BLaER1 treated with 17β-estradiol and CSF1 and Interleukin-3, amounts not matched to agents 10 nM and 100 nM (cell line): ENCODE results near the gene LTBP3.
A peak's percentile ranks its signal among the peaks of the same experiment; 100 is the strongest.

ENCODE experiments used
- H3K27ac ChIP-seq, 11 experiments: shearing (Covaris generic); formaldehyde crosslinking; 2 replicates each; pipeline ENCODE4 v1.8.1; 2022
- H3K27me3 ChIP-seq, 11 experiments: shearing (Covaris generic); formaldehyde crosslinking; 2 replicates each; pipeline ENCODE4 v1.8.1; 2022
- H3K36me3 ChIP-seq, 11 experiments: shearing (Covaris generic); formaldehyde crosslinking; 2 replicates each; pipeline ENCODE4 v1.8.1; 2022
- H3K4me1 ChIP-seq, 10 experiments: shearing (Covaris generic); formaldehyde crosslinking; 2 replicates each; pipeline ENCODE4 v1.8.1; 2022
- H3K4me2 ChIP-seq, 11 experiments: shearing (Covaris generic); formaldehyde crosslinking; 2 replicates each; pipeline ENCODE4 v1.8.1; 2022
- H3K4me3 ChIP-seq, 10 experiments: shearing (Covaris generic); formaldehyde crosslinking; 2 replicates each; pipeline ENCODE4 v1.8.1; 2022
- H3K9ac ChIP-seq, 11 experiments: shearing (Covaris generic); formaldehyde crosslinking; 2 replicates each; pipeline ENCODE4 v1.8.1; 2022
- H3K9me3 ChIP-seq, 11 experiments: shearing (Covaris generic); formaldehyde crosslinking; replicated peaks in 1 of 11; 2 replicates each; pipeline ENCODE4 v1.8.1; 2022
- H4K20me1 ChIP-seq, 11 experiments: shearing (Covaris generic); formaldehyde crosslinking; 2 replicates each; pipeline ENCODE4 v1.8.1; 2022
- Cebpa-rat ChIP-seq, 11 experiments: shearing (Covaris generic); IDR thresholded peaks; 2 replicates each; pipeline ENCODE4 v1.8.1; 2022

The LTBP3 gene

DNA sequence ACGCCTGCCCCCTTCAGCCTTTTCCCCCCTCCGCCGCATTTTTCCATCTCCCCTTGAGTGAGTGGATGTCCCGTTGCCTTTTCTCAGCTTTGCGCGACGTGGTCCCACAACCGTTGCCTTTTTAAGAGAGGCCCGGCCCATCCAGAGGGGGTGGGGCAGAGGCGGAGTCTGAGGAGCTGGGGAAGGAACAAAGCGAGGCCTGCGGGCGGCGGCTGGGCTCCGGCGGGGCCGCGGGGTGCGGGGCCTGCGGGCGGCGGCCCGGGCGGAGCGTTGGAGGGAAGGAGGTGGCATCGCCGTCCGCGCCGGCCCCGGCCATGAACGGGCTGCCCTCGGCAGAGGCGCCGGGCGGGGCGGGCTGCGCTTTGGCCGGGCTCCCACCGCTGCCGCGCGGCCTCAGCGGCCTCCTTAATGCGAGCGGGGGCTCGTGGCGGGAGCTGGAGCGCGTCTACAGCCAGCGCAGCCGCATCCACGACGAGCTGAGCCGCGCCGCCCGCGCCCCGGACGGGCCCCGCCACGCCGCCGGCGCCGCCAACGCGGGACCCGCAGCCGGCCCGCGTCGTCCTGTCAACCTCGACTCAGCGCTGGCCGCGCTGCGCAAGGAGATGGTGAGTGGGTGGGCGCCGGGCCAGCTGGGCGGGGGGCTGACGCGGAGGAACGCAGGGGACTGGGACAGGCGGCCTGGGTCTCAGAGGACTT lies 14.3 kb upstream of the LTBP3 start, which contains the start of gene FAM89B:
Gene FAM89B, plus strand, starts transcription at position 183 of the 696 bp plus-strand sequence. Its CDS starts 132 bp downstream, at position 315.
- peaks cover 0 to 17% (median 3%) of the 10 kb centered on the region in 11 experiments; a peak in 8 of 22 replicates for H3K36me3 ChIP-seq
- H3K4me1 ChIP-seq: peaks cover 50 to 69% (median 66%) of the 10 kb centered on the region in 10 experiments
- H3K27me3 ChIP-seq: no peaks in the 10 kb centered on the region
- H3K4me3 ChIP-seq: peak within 1 kb of the TSS; percentile 88 to 99 (median 92)
- H4K20me1 ChIP-seq: peaks cover 8 to 55% (median 32%) of the 10 kb centered on the region in 11 experiments; a peak in 20 of 22 replicates
- H3K4me2 ChIP-seq: peak within 1 kb of the TSS; percentile 98 to 100 (median 99)
- no peak for TF ChIP-seq Cebpa-rat (IDR thresholded peaks at IDR 0.05)
- H3K9me3 ChIP-seq: no peaks in the 10 kb centered on the region
- H3K27ac ChIP-seq: peak within 1 kb of the TSS; percentile 70 to 93 (median 91)
- peak within 1 kb of the TSS; percentile 84 to 96 (median 94) for H3K9ac ChIP-seq

- Histone ChIP-seq H3K27ac (peak overlapping the region in 8 of 11 experiments; percentile 76 to 93 (median 88); a peak in 12 of 22 replicates), H3K9ac (peak overlapping the region; percentile 84 to 96 (median 94); a peak in 21 of 22 replicates)
Observed at GRCh38 chr11:65571940-65572339, 13.8 kb upstream of the LTBP3 start.

GRCh38 chr11:65571420-65571819 lies 13.3 kb upstream of the LTBP3 start:
- peak overlapping the region in 8 of 11 experiments; percentile 76 to 93 (median 89); a peak in 10 of 22 replicates for H3K27ac ChIP-seq
- peak overlapping the region; percentile 88 to 99 (median 92) for H3K4me3 ChIP-seq
- peaks cover 8 to 44% (median 29%) of the 10 kb centered on the region in 11 experiments; a peak in 20 of 22 replicates for H4K20me1 ChIP-seq
- H3K27me3 ChIP-seq: no peaks in the 10 kb centered on the region
- peaks cover 61 to 69% (median 66%) of the 10 kb centered on the region in 10 experiments for H3K4me1 ChIP-seq
- peak overlapping the region; percentile 84 to 96 (median 94); a peak in 21 of 22 replicates for H3K9ac ChIP-seq
- no peak for TF ChIP-seq Cebpa-rat (IDR thresholded peaks at IDR 0.05)
- peak overlapping the region; percentile 98 to 100 (median 99) for H3K4me2 ChIP-seq
- H3K9me3 ChIP-seq: no peaks in the 10 kb centered on the region
- H3K36me3 ChIP-seq: peaks cover 0 to 17% (median 3%) of the 10 kb centered on the region in 11 experiments; a peak in 8 of 22 replicates

More at GRCh38 chr11:65571940-65572339, 13.8 kb upstream of the LTBP3 start:
- Histone ChIP-seq H3K27me3 (no peaks in the 10 kb centered on the region), H3K36me3 (peaks cover 0 to 17% (median 3%) of the 10 kb centered on the region in 11 experiments; a peak in 8 of 22 replicates), H3K9me3 (no peaks in the 10 kb centered on the region), H3K4me1 (peaks cover 56 to 69% (median 66%) of the 10 kb centered on the region in 10 experiments), H4K20me1 (peaks cover 8 to 50% (median 31%) of the 10 kb centered on the region in 11 experiments; a peak in 20 of 22 replicates), H3K4me3 (peak overlapping the region; percentile 88 to 99 (median 92)), H3K4me2 (peak overlapping the region; percentile 98 to 100 (median 99))
- no peak for TF ChIP-seq Cebpa-rat (IDR thresholded peaks at IDR 0.05)

GRCh38 chr11:65569973-65570918 lies 12.1 kb upstream of the LTBP3 start, which contains the start of gene ZNRD2:
ZNRD2 (plus strand) TSS chr11:65570477; CDS start chr11:65570492, 15 bp downstream.
- Histone ChIP-seq H3K9ac (peak within 1 kb of the TSS; percentile 84 to 96 (median 94)), H3K27me3 (no peaks in the 10 kb centered on the region), H3K4me2 (peak within 1 kb of the TSS; percentile 98 to 100 (median 99)), H3K4me1 (peaks cover 69 to 74% (median 71%) of the 10 kb centered on the region in 10 experiments), H3K27ac (peak within 1 kb of the TSS; percentile 75 to 93 (median 85)), H3K4me3 (peak within 1 kb of the TSS; percentile 88 to 99 (median 92)), H4K20me1 (peaks cover 8 to 41% (median 29%) of the 10 kb centered on the region in 11 experiments; a peak in 20 of 22 replicates), H3K36me3 (peaks cover 0 to 17% (median 3%) of the 10 kb centered on the region in 11 experiments; a peak in 8 of 22 replicates), H3K9me3 (no peaks in the 10 kb centered on the region)
- no peak for TF ChIP-seq Cebpa-rat (IDR thresholded peaks at IDR 0.05)

DNA sequence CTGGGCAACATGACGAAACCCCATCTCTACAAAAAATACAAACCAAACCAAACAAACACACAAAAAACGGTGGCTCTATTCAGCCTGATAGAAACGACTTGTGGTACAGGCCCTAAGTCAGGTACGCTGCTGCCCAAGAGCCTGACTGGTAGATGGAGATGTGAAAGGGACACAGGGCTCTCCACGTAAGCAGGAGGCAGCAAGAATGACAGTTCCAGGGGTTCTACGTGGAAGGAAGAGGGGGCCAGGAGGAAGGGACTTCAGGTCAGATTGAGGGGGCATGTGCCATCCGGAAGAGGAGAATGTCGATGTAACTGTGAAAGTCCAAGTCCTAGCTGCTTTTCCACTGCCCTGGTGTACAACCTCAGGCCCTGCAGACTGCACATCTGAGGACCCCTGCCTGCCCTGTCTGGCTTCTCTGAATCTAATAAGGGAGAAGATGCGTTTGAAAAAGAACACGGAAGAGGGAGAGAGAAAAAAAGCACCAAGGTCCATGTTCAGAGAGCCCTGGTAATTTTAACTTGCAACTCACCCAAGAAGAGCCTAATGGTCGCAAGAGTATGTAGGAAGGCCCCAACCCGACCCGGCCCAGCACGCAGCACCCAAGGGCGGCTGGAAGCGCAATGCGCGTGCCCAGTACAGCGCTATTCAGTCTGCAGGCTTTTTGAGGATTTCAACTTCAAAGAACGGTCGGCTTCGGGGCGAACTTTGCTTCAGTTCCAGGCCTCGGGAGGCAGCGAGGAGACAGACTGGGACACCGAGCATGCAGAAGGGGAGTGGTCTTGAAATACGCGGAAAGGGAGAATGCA lies 11.2 kb upstream of the LTBP3 start:
- Histone ChIP-seq H3K4me2 (peak overlapping the region; percentile 96 to 100 (median 98)), H3K27ac (peak overlapping the region; percentile 75 to 93 (median 85)), H3K36me3 (peaks cover 0 to 17% (median 3%) of the 10 kb centered on the region in 11 experiments; a peak in 8 of 22 replicates), H3K9ac (peak overlapping the region; percentile 84 to 96 (median 94)), H4K20me1 (peaks cover 8 to 33% (median 29%) of the 10 kb centered on the region in 11 experiments; a peak in 20 of 22 replicates), H3K9me3 (no peaks in the 10 kb centered on the region), H3K4me3 (peak overlapping the region; percentile 88 to 99 (median 92)), H3K27me3 (no peaks in the 10 kb centered on the region), H3K4me1 (peaks cover 71 to 76% (median 74%) of the 10 kb centered on the region in 10 experiments)
- no peak for TF ChIP-seq Cebpa-rat (IDR thresholded peaks at IDR 0.05)

DNA sequence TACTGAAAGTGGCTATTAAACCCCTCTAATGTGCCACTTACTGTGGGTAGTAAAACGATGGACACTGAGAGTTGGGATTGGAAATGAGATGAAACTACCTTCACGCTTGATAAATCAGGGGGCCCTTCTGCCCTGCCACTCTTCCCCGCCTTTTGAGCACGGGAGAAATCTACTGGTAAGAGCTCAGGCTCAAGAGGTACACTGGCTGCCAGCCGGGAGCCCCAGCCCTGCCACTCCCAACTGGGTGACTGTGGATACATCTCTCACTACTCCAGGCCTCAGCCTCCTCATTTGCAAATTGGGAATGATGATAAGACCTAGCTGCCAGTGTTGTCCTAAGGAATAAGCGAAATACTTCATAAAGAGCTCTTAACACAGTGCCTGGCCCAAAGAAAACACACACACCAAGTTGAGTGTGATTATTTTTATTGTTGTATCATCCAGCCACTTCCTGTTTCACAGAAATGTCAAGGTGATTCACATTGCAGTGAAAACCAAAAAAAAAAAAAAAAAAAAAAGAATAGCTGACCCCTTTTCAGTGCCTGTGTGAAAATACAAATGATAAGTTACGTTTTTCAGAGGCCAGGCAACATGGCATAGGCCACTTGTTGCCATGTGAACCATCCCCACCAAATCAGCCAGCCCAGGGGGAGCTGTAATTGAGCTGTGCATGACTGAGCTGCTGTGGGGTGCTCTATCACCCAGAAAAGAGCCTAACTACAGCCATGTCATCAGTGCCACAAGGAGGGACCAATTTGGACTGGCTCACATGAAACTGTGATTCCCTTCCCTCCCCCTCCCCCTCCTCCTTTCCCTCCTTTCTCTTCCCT lies 7.7 kb upstream of the LTBP3 start:
- no peaks in the 10 kb centered on the region for H3K27me3 ChIP-seq
- peak overlapping the region in 10 of 11 experiments; percentile 48 to 93 (median 88); a peak in 20 of 22 replicates for H3K27ac ChIP-seq
- peak overlapping the region in 10 of 11 experiments; percentile 36 to 79 (median 73); a peak in 19 of 22 replicates for H3K9ac ChIP-seq
- H3K9me3 ChIP-seq: no peaks in the 10 kb centered on the region
- TF ChIP-seq Cebpa-rat (IDR thresholded peaks at IDR 0.05): no peak
- peaks cover 0 to 4% (median under 1%) of the 10 kb centered on the region in 11 experiments; a peak in 9 of 22 replicates for H4K20me1 ChIP-seq
- H3K4me2 ChIP-seq: peak overlapping the region; percentile 80 to 100 (median 96)
- peaks cover 63 to 82% (median 74%) of the 10 kb centered on the region in 10 experiments for H3K4me1 ChIP-seq
- H3K36me3 ChIP-seq: peaks cover 0 to 11% (median 0%) of the 10 kb centered on the region in 11 experiments; a peak in 4 of 22 replicates
- peak overlapping the region in 3 of 10 experiments; percentile 35 to 47 (median 41); a peak in 7 of 20 replicates for H3K4me3 ChIP-seq
